Measurements from ENCODE around the gene RPS2. TPM values are rescaled to one million over a fixed set of nuclear protein-coding genes. Genes with fewer than 3 reads are reported as not detected.

The RPS2 gene
- total RNA-seq, 2 experiments from 2014 or later = 5,572 to 5,598 TPM

GRCh38 chr16:1987198-1987597, 22.6 kb upstream of the RPS2 start:
- no peak overlapping the region for H3K4me3 Mint-ChIP-seq
- H3K4me1 Mint-ChIP-seq (ENCODE audit: low read depth) = peaks cover 20% of the 10 kb centered on the region
- no peak for TF ChIP-seq CTCF (IDR thresholded peaks at IDR 0.05)
- POLR2A ChIA-PET = interaction anchor here (1.3 to 29.2 kb wide), 4 partner anchors 11 to 166 kb away, joined by 3 to 505 read pairs (median 44); partner anchors contain the start of genes NDUFB10, RNF151, RPS2 and TBL3
- intact Hi-C loops (cut with micrococcal nuclease) = no loop called here
- H3K27ac Mint-ChIP-seq = no peak overlapping the region
- H3K27me3 Mint-ChIP-seq = peaks cover 29% of the 10 kb centered on the region
- CTCF ChIA-PET = interaction anchor here (1.0 kb wide), 1 partner anchor 17 kb away, joined by 3 read pairs; no protein-coding TSS in a partner anchor
- no peaks in the 10 kb centered on the region for H3K9me3 Mint-ChIP-seq
- DNase-seq = no peak
- ATAC-seq = no peak
- peaks cover 16% of the 10 kb centered on the region for H3K36me3 Mint-ChIP-seq (ENCODE audit: low read depth)

- CTCF ChIA-PET = interaction anchor here (1.0 to 2.4 kb wide), 3 partner anchors 18 to 21 kb away, joined by 3 to 9 read pairs (median 4); partner anchors contain the start of gene RPS2
- POLR2A ChIA-PET = interaction anchor here (1.0 to 29.2 kb wide), 5 partner anchors 20 to 220 kb away, joined by 4 to 505 read pairs (median 6); partner anchors contain the start of genes NDUFB10, RNF151, RPS2 and TBL3
- Mint-ChIP-seq H3K9me3 (no peaks in the 10 kb centered on the region), H3K27me3 (peaks cover 39% of the 10 kb centered on the region), H3K27ac (no peak overlapping the region), H3K4me1 (ENCODE audit: low read depth) (peaks cover 19% of the 10 kb centered on the region), H3K4me3 (peak overlapping the region; percentile 89), H3K36me3 (ENCODE audit: low read depth) (peaks cover 16% of the 10 kb centered on the region)
- intact Hi-C loops (cut with micrococcal nuclease) = no loop called here
- no peak for TF ChIP-seq CTCF (IDR thresholded peaks at IDR 0.05)
- ATAC-seq (no peak), DNase-seq (no peak)
These were observed 21.0 kb upstream of the RPS2 start for GRCh38 chr16:1985466-1986150.

GRCh38 chr16:1984347-1985225, 20.0 kb upstream of the RPS2 start:
- POLR2A ChIA-PET = interaction anchor here (0.8 to 29.2 kb wide), 7 partner anchors 9 to 221 kb away, joined by 3 to 505 read pairs (median 4); partner anchors contain the start of genes NDUFB10, RNF151, RPS2 and TBL3
- Mint-ChIP-seq H3K9me3 (no peaks in the 10 kb centered on the region), H3K4me3 (peak overlapping the region; percentile 89), H3K27ac (peak overlapping the region; percentile 30), H3K36me3 (ENCODE audit: low read depth) (peaks cover 16% of the 10 kb centered on the region), H3K27me3 (peaks cover 44% of the 10 kb centered on the region), H3K4me1 (ENCODE audit: low read depth) (peaks cover 19% of the 10 kb centered on the region)
- TF ChIP-seq CTCF (IDR thresholded peaks at IDR 0.05) = no peak
- intact Hi-C loops (cut with micrococcal nuclease) = no loop called here
- ATAC-seq (peak; percentile 10), DNase-seq (no peak)
- CTCF ChIA-PET = interaction anchor here (1.0 to 2.4 kb wide), 4 partner anchors 19 to 156 kb away, joined by 3 to 9 read pairs (median 6); partner anchors contain the start of gene RPS2

GRCh38 chr16:1983544-1984346, 19.1 kb upstream of the RPS2 start, which contains the start of gene GFER:
Gene GFER, plus strand, starts transcription at chr16:1984193. Its CDS starts 26 bp downstream, at chr16:1984219.
- peak; percentile 22 for TF ChIP-seq CTCF (IDR thresholded peaks at IDR 0.05)
- DNase-seq = peak; percentile 82
- ChIA-PET CTCF (interaction anchor here (1.4 to 2.4 kb wide), 3 partner anchors 19 to 157 kb away, joined by 4 to 9 read pairs (median 8); partner anchors contain the start of gene RPS2), POLR2A (interaction anchor here (0.8 to 29.2 kb wide), 10 partner anchors 8 to 222 kb away, joined by 3 to 505 read pairs (median 5); partner anchors contain the start of genes NDUFB10, RNF151, RPS2 and TBL3)
- peak; percentile 92 for ATAC-seq
- peak within 1 kb of the TSS; percentile 30 for H3K27ac Mint-ChIP-seq
- intact Hi-C loops (cut with micrococcal nuclease) = no loop called here
- H3K9me3 Mint-ChIP-seq = no peaks in the 10 kb centered on the region
- peaks cover 18% of the 10 kb centered on the region for H3K36me3 Mint-ChIP-seq (ENCODE audit: low read depth)
- peaks cover 36% of the 10 kb centered on the region for H3K27me3 Mint-ChIP-seq
- H3K4me1 Mint-ChIP-seq (ENCODE audit: low read depth) = peaks cover 20% of the 10 kb centered on the region
- H3K4me3 Mint-ChIP-seq = peak within 1 kb of the TSS; percentile 89

Measured in activated CD8-positive, alpha-beta T cell treated with anti-CD3 and anti-CD28 coated beads for 36 hours (primary cell).